Endothelial cell of umbilical vein (primary cell): ENCODE data around the gene TTI1. TPM values are rescaled to one million over a fixed set of nuclear protein-coding genes. Genes with fewer than 3 reads are reported as not detected.

Experiments
- BruUV-seq: library from RNA; stranded (reverse); fragments of 400-500 nt; replicated peaks from 2 replicates; lab custom pipeline; 2021; lab: Mats Ljungman, UMichigan
- CTCF ChIA-PET: fragments of 300-600, 350-600 bp; sonication (Branson Sonifier 250); formaldehyde crosslinking; loops from one replicate; lab custom pipeline; 2021; ENCODE audit warnings: antibody characterized with exemption, inconsistent platforms; lab: Charles Lee
- POLR2A ChIA-PET: fragments of 300-600, 350-600 bp; sonication (Branson Sonifier 250); formaldehyde crosslinking; loops from one replicate; lab custom pipeline; 2021; ENCODE audit warnings: antibody characterized with exemption, inconsistent platforms; lab: Charles Lee
- DNase-seq: peaks from one replicate; pipeline ENCODE4 v3.0.0-alpha.2; 2011; ENCODE audit warnings: low read depth, low spot score
- FAIRE-seq: peaks from 2 replicates; lab custom pipeline; 2011; peaks lifted over from hg19 to GRCh38; lab: Jason Lieb, UNC
- H2AFZ ChIP-seq: 2 replicates; pipeline ENCODE4 v1.6.0; 2012; ENCODE audit warnings: low read depth, low read length, control low read depth, inconsistent platforms
- H3K27ac ChIP-seq: 2 replicates; pipeline ENCODE4 v1.5.1; 2011; ENCODE audit warnings: low read depth, mild to moderate bottlenecking, control low read depth, low read length, moderate library complexity; ENCODE audit not compliant: insufficient read depth
- H3K27me3 ChIP-seq, 2 experiments: 2 replicates each; pipeline versions ENCODE4 v1.6.0 to v1.6.1; 2011; ENCODE audit warnings: low read length in 2 of 2, mixed read lengths in 1 of 2; ENCODE audit not compliant: control insufficient read depth in 2 of 2, insufficient read depth in 2 of 2
- H3K36me3 ChIP-seq, 2 experiments: 2 replicates in 1 of 2; 3 replicates in 1 of 2; pipeline ENCODE4 v1.5.1; 2011; ENCODE audit warnings: low read length in 2 of 2, mild to moderate bottlenecking in 1 of 2, moderate library complexity in 1 of 2; ENCODE audit not compliant: control insufficient read depth in 2 of 2, insufficient read depth in 2 of 2; ENCODE audit errors: extremely low read depth in 1 of 2
- H3K4me1 ChIP-seq: 3 replicates; pipeline ENCODE4 v1.5.1; 2011; ENCODE audit warnings: mild to moderate bottlenecking, low read length; ENCODE audit not compliant: control insufficient read depth, insufficient read depth; ENCODE audit errors: extremely low read depth
- H3K4me2 ChIP-seq: 2 replicates; pipeline ENCODE4 v1.6.1; 2011; ENCODE audit warnings: low read length, control low read depth, mixed read lengths; ENCODE audit not compliant: insufficient read depth
- H3K4me3 ChIP-seq, 3 experiments: fragments of 200-600 bp in 1 of 3; sonication (generic), shearing (Covaris generic) in 1 of 3; replicated peaks in 1 of 3; 2 replicates each; pipeline ENCODE4 v1.5.1; 2011 to 2016; ENCODE audit warnings: control low read depth in 3 of 3, low read length in 3 of 3, mild to moderate bottlenecking in 2 of 3, inconsistent platforms in 1 of 3, low read depth in 1 of 3, moderate library complexity in 1 of 3; ENCODE audit not compliant: insufficient read depth in 1 of 3
- H3K79me2 ChIP-seq: 2 replicates; pipeline ENCODE4 v1.6.0; 2012; ENCODE audit warnings: low read length, inconsistent platforms; ENCODE audit not compliant: control insufficient read depth, insufficient read depth
- H3K9ac ChIP-seq: replicated peaks from 2 replicates; pipeline ENCODE3; 2011; ENCODE audit warnings: low read length, control low read depth; ENCODE audit not compliant: insufficient read depth; ENCODE audit errors: extremely low read depth
- H3K9me1 ChIP-seq: replicated peaks from 3 replicates; pipeline ENCODE4 v1.6.0; 2011; ENCODE audit warnings: mild to moderate bottlenecking, low read length; ENCODE audit not compliant: control insufficient read depth, insufficient read depth; ENCODE audit errors: extremely low read depth
- H3K9me3 ChIP-seq: replicated peaks from 2 replicates; pipeline ENCODE4 v1.5.1; 2012; ENCODE audit warnings: low read length, inconsistent platforms; ENCODE audit not compliant: control insufficient read depth, insufficient read depth
- H4K20me1 ChIP-seq: replicated peaks from 2 replicates; pipeline ENCODE3; 2011; ENCODE audit warnings: mild to moderate bottlenecking, low read length; ENCODE audit not compliant: control insufficient read depth, insufficient read depth; ENCODE audit errors: extremely low read depth
- EZH2 ChIP-seq: IDR thresholded peaks from 2 replicates; pipeline ENCODE4 v1.6.1; 2012; ENCODE audit warnings: borderline replicate concordance, low read depth, mild to moderate bottlenecking, moderate library complexity, low read length, inconsistent platforms; ENCODE audit not compliant: severe bottlenecking
- FOS ChIP-seq: IDR thresholded peaks from 2 replicates; pipeline ENCODE4 v1.6.1; 2011; ENCODE audit warnings: mild to moderate bottlenecking, low read length, moderate library complexity, borderline replicate concordance; ENCODE audit not compliant: insufficient read depth
- GATA2 ChIP-seq: IDR thresholded peaks from 2 replicates; pipeline ENCODE4 v1.7.0; 2011; ENCODE audit warnings: low read depth, mild to moderate bottlenecking, moderate library complexity, mixed read lengths, low read length; ENCODE audit not compliant: insufficient read length, insufficient read depth
- JUN ChIP-seq: IDR thresholded peaks from 2 replicates; pipeline ENCODE4 v1.6.1; 2011; ENCODE audit warnings: borderline replicate concordance, low read depth; ENCODE audit not compliant: insufficient read length, insufficient read depth
- MYC ChIP-seq: IDR thresholded peaks from one replicate; pipeline ENCODE4 v1.6.1; 2011; ENCODE audit warnings: mild to moderate bottlenecking, low read depth, low read length
- POLR2A ChIP-seq: IDR thresholded peaks from 2 replicates; pipeline ENCODE4 v1.6.1; 2012; ENCODE audit warnings: low read depth, mild to moderate bottlenecking, control low read depth, low read length
- POLR2AphosphoS5 ChIP-seq: IDR thresholded peaks from 2 replicates; pipeline ENCODE4 v1.6.1; 2012; ENCODE audit warnings: low read depth, mild to moderate bottlenecking, control low read depth, low read length, moderate library complexity; ENCODE audit not compliant: insufficient read depth
- dilution Hi-C: fragments of 300-500 bp; cut with MboI; formaldehyde crosslinking; loops from one replicate; pipeline ENCODE4 v1.15.0; 2019; ENCODE audit warnings: low sequenced_read_pairs; ENCODE audit not compliant: extremely low pct_ligation_motif_present
- intact Hi-C: fragments of 100-400 bp; cut with micrococcal nuclease; formaldehyde crosslinking; loops from one replicate; pipeline ENCODE4 v1.10.0; 2022
- polyA plus RNA-seq, 4 experiments: library from polyadenylated mRNA; depleted of rRNA in 3 of 4; stranded (reverse) in 3 of 4; unstranded in 1 of 4; fragments of >200 nt; gene quantifications; 2 replicates each; pipeline versions ENCODE4 v1.2.1 to v1.2.3, GENCODE V29; 2011 to 2012; ENCODE audit warnings: missing spikeins in 1 of 4
- total RNA-seq: library from RNA; stranded (reverse); gene quantifications from 2 replicates; pipeline ENCODE4 v1.2.3, GENCODE V29; 2021
- TF ChIP-seq, protein P1 (sequence below), 2 donors: IDR thresholded peaks; 1 replicate in 1 of 2; 2 replicates in 1 of 2; pipeline ENCODE4 v1.5.1; 2011; ENCODE audit warnings: low read length in 2 of 2, mild to moderate bottlenecking in 2 of 2, moderate library complexity in 2 of 2, control low read depth in 1 of 2, inconsistent platforms in 1 of 2, low read depth in 1 of 2; ENCODE audit not compliant: insufficient read depth in 1 of 2; ENCODE audit errors: extremely low read depth in 1 of 2
- TF ChIP-seq, protein P2 (sequence below): IDR thresholded peaks from 2 replicates; pipeline ENCODE4 v1.6.1; 2011; ENCODE audit not compliant: insufficient read depth, insufficient read length

Gene TTI1
- total and polyA plus RNA-seq, 2 donors (not counting 3 experiments of a cell fraction or from before 2014, with no cell fraction given) = 13.2 to 23.2 TPM

DNA sequence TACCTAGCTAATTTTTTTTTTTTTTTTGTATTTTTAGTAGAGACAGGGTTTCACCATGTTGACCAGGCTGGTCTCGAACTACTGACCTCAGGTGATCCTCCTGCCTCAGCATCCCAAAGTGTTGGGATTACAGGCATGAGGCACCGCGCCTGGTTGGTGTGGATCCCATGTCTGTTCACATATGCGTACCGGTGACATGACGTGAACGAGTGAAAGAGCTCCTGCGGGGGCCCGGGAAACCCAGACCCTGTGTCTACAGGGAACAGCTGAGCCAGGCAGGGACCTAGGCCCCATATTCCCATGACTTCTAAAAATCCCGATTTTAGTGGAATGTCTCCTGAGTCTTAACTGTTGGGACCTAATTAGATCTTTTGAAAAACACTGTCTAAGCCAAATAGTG lies 97.2 kb downstream of the TTI1 start:
- CTCF ChIA-PET = interaction anchor here (1.1 kb wide), 1 partner anchor 122 kb away, joined by 3 read pairs; no protein-coding TSS in a partner anchor
- Histone ChIP-seq H3K36me3 (no peaks in the 10 kb centered on the region), H3K79me2 (no peaks in the 10 kb centered on the region), H3K4me3 (no peak overlapping the region), H2AFZ (no peak overlapping the region), H3K9ac (no peak overlapping the region), H3K27ac (no peak overlapping the region), H3K27me3 (peaks cover 0 to 3% of the 10 kb centered on the region in 2 experiments), H4K20me1 (no peaks in the 10 kb centered on the region), H3K9me1 (no peaks in the 10 kb centered on the region), H3K9me3 (no peaks in the 10 kb centered on the region), H3K4me1 (no peaks in the 10 kb centered on the region), H3K4me2 (no peak overlapping the region)
- no peak for FAIRE-seq
- POLR2A ChIA-PET = no interaction called here
- no peak for DNase-seq
- dilution Hi-C loops (no loop called here), intact Hi-C loops (no loop called here)
- BruUV-seq = no TSS peak
- TF ChIP-seq MYC (no peak), GATA2 (no peak), POLR2A (no peak), JUN (no peak), POLR2AphosphoS5 (no peak), EZH2 (no peak), FOS (no peak)
- TF ChIP-seq, protein P1, sequence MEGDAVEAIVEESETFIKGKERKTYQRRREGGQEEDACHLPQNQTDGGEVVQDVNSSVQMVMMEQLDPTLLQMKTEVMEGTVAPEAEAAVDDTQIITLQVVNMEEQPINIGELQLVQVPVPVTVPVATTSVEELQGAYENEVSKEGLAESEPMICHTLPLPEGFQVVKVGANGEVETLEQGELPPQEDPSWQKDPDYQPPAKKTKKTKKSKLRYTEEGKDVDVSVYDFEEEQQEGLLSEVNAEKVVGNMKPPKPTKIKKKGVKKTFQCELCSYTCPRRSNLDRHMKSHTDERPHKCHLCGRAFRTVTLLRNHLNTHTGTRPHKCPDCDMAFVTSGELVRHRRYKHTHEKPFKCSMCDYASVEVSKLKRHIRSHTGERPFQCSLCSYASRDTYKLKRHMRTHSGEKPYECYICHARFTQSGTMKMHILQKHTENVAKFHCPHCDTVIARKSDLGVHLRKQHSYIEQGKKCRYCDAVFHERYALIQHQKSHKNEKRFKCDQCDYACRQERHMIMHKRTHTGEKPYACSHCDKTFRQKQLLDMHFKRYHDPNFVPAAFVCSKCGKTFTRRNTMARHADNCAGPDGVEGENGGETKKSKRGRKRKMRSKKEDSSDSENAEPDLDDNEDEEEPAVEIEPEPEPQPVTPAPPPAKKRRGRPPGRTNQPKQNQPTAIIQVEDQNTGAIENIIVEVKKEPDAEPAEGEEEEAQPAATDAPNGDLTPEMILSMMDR (IDR thresholded peaks at IDR 0.05; ENCODE audit: extremely low read depth in 1 of 2, insufficient read depth in 1 of 2, low read depth in 1 of 2, low read length in 2 of 2) = no peak
- TF ChIP-seq, protein P2, sequence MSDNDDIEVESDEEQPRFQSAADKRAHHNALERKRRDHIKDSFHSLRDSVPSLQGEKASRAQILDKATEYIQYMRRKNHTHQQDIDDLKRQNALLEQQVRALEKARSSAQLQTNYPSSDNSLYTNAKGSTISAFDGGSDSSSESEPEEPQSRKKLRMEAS = no peak
